CD4-positive, alpha-beta T cell (primary cell): ENCODE data around the gene ESRRB. TPM values are rescaled to one million over a fixed set of nuclear protein-coding genes. Genes with fewer than 3 reads are reported as not detected.

Experiments
- ATAC-seq: fragments of 200-7000 bp; cut with Tn5 transposase; one replicate; pipeline ENCODE4 v1.10.0; 2022; ENCODE audit warnings: mild to moderate bottlenecking; ENCODE audit not compliant: poor library complexity
- CTCF ChIA-PET: fragments of 350-600 bp; sonication (Branson Sonifier 250); formaldehyde crosslinking; loops from one replicate; lab custom pipeline; 2021; ENCODE audit warnings: antibody characterized with exemption, inconsistent platforms; lab: Charles Lee
- POLR2A ChIA-PET: fragments of 350-600 bp; sonication (Branson Sonifier 250); formaldehyde crosslinking; loops from one replicate; lab custom pipeline; 2021; ENCODE audit warnings: antibody characterized with exemption, inconsistent platforms; lab: Charles Lee
- DNase-seq, 14 experiments: peaks; one replicate each; pipeline ENCODE4 v3.0.0-alpha.2; 2013 to 2020; ENCODE audit warnings: mixed read lengths in 2 of 14
- H3K27ac ChIP-seq, 2 donors: one replicate each; pipeline versions ENCODE4 v1.5.1 to v1.7.0; 2013; ENCODE audit warnings: low read length in 2 of 2, low read depth in 1 of 2, mild to moderate bottlenecking in 1 of 2
- H3K27me3 ChIP-seq, 2 experiments: 1 replicate in 1 of 2; 2 replicates in 1 of 2; pipeline versions ENCODE4 v1.6.1 to v1.7.0; 2013; ENCODE audit warnings: low read length in 2 of 2, control low read depth in 1 of 2, mild to moderate bottlenecking in 1 of 2, moderate library complexity in 1 of 2; ENCODE audit not compliant: insufficient read depth in 2 of 2, control insufficient read depth in 1 of 2
- H3K36me3 ChIP-seq: one replicate; pipeline ENCODE4 v1.6.1; 2013; ENCODE audit warnings: low read length, control low read depth; ENCODE audit not compliant: insufficient read depth
- H3K4me1 ChIP-seq: one replicate; pipeline ENCODE4 v1.6.1; 2013; ENCODE audit warnings: low read length, control low read depth; ENCODE audit not compliant: insufficient read depth
- H3K4me3 ChIP-seq: one replicate; pipeline ENCODE4 v1.5.1; 2013; ENCODE audit warnings: mild to moderate bottlenecking, low read length, moderate library complexity
- H3K9me3 ChIP-seq, 2 experiments: 1 replicate in 1 of 2; 2 replicates in 1 of 2; pipeline versions ENCODE4 v1.6.1 to v1.7.0; 2013; ENCODE audit warnings: low read length in 2 of 2, mild to moderate bottlenecking in 2 of 2, control low read depth in 1 of 2, moderate library complexity in 1 of 2; ENCODE audit not compliant: control insufficient read depth in 1 of 2, insufficient read depth in 1 of 2
- H3K27ac Mint-ChIP-seq: one replicate; pipeline ENCODE4 v1.8.0; 2020; ENCODE audit warnings: mixed read lengths
- H3K27me3 Mint-ChIP-seq: one replicate; pipeline ENCODE4 v1.8.0; 2021; ENCODE audit warnings: mixed read lengths
- H3K36me3 Mint-ChIP-seq: one replicate; pipeline ENCODE4 v1.8.0; 2021; ENCODE audit warnings: low read depth, mixed read lengths
- H3K4me1 Mint-ChIP-seq: one replicate; pipeline ENCODE4 v1.8.0; 2021; ENCODE audit warnings: low read depth, mixed read lengths
- H3K4me3 Mint-ChIP-seq: one replicate; pipeline ENCODE4 v1.8.0; 2020; ENCODE audit warnings: mild to moderate bottlenecking, mixed read lengths
- H3K9me3 Mint-ChIP-seq: one replicate; pipeline ENCODE4 v1.8.0; 2020; ENCODE audit warnings: mixed read lengths
- CTCF ChIP-seq: fragments of 200-600 bp; IDR thresholded peaks from one replicate; pipeline ENCODE4 v1.8.0; 2022; ENCODE audit warnings: antibody characterized with exemption, mild to moderate bottlenecking
- intact Hi-C, 2 experiments: fragments of 100-400 bp; cut with DNase I in 1 of 2; cut with micrococcal nuclease in 1 of 2; formaldehyde crosslinking; loops; one replicate each; pipeline versions ENCODE4 v1.15.1 to v1.9.0; 2023 to 2025; cut with DNase I, micrococcal nuclease
- total RNA-seq, 174 experiments: library from RNA in 2 of 174; stranded (reverse) in 2 of 174; gene quantifications; one replicate each; pipeline ENCODE4 v1.2.3 and lab custom pipeline; 2021 to 2026

ESRRB gene
- total RNA-seq, 2 experiments from 2014 or later: 0.17 to 0.27 TPM

GRCh38 chr14:76395161-76395560 lies 19.2 kb downstream of the ESRRB start:
- Histone ChIP-seq H3K4me3 (no peak overlapping the region), H3K27me3 (peaks cover 0 to 3% of the 10 kb centered on the region in 2 experiments), H3K4me1 (no peaks in the 10 kb centered on the region), H3K9me3 (no peaks in the 10 kb centered on the region), H3K27ac (no peak overlapping the region), H3K36me3 (no peaks in the 10 kb centered on the region)
- no peak for ATAC-seq
- H3K9me3 Mint-ChIP-seq: no peaks in the 10 kb centered on the region
- POLR2A ChIA-PET: no interaction called here
- no peak overlapping the region for H3K27ac Mint-ChIP-seq
- CTCF ChIA-PET: no interaction called here
- no peaks in the 10 kb centered on the region for H3K4me1 Mint-ChIP-seq
- no peaks in the 10 kb centered on the region for H3K27me3 Mint-ChIP-seq
- no peak overlapping the region for H3K4me3 Mint-ChIP-seq
- H3K36me3 Mint-ChIP-seq: no peaks in the 10 kb centered on the region
- intact Hi-C loops: no loop called here
- no peak for DNase-seq
- TF ChIP-seq CTCF: no peak

- Histone ChIP-seq H3K27me3 (peaks cover 0 to 3% of the 10 kb centered on the region in 2 experiments), H3K27ac (no peak overlapping the region), H3K4me1 (no peaks in the 10 kb centered on the region), H3K9me3 (no peaks in the 10 kb centered on the region), H3K4me3 (no peak overlapping the region), H3K36me3 (no peaks in the 10 kb centered on the region)
- H3K27ac Mint-ChIP-seq: no peak overlapping the region
- H3K27me3 Mint-ChIP-seq: peaks cover 2% of the 10 kb centered on the region
- intact Hi-C loops: no loop called here
- DNase-seq (no peak), ATAC-seq (no peak)
- H3K4me1 Mint-ChIP-seq: no peaks in the 10 kb centered on the region
- H3K36me3 Mint-ChIP-seq: no peaks in the 10 kb centered on the region
- TF ChIP-seq CTCF: no peak
- no peak overlapping the region for H3K4me3 Mint-ChIP-seq
- no peaks in the 10 kb centered on the region for H3K9me3 Mint-ChIP-seq
- POLR2A ChIA-PET: no interaction called here
- CTCF ChIA-PET: no interaction called here
Measured at GRCh38 chr14:76396714-76397187, 20.8 kb downstream of the ESRRB start.

- H3K36me3 Mint-ChIP-seq: no peaks in the 10 kb centered on the region
- no peak overlapping the region for H3K27ac ChIP-seq
- H3K27me3 Mint-ChIP-seq: peaks cover 43% of the 10 kb centered on the region
- no peaks in the 10 kb centered on the region for H3K4me1 ChIP-seq
- ChIA-PET POLR2A (no interaction called here), CTCF (no interaction called here)
- H3K4me3 ChIP-seq: no peak overlapping the region
- H3K27me3 ChIP-seq: peaks cover 0 to 5% of the 10 kb centered on the region in 2 experiments
- TF ChIP-seq CTCF: no peak
- intact Hi-C loops: no loop called here
- no peaks in the 10 kb centered on the region for H3K9me3 ChIP-seq
- DNase-seq (no peak), ATAC-seq (no peak)
- H3K4me3 Mint-ChIP-seq: no peak overlapping the region
- H3K36me3 ChIP-seq: no peaks in the 10 kb centered on the region
- H3K27ac Mint-ChIP-seq: no peak overlapping the region
- no peaks in the 10 kb centered on the region for H3K4me1 Mint-ChIP-seq
- no peaks in the 10 kb centered on the region for H3K9me3 Mint-ChIP-seq
Measured at GRCh38 chr14:76405627-76406026, 29.7 kb downstream of the ESRRB start.
